Sciatic nerve (tissue), 2 donors: ENCODE measurements around the gene NRAP. TPM values are rescaled to one million over a fixed set of nuclear protein-coding genes. Genes with fewer than 3 reads are reported as not detected.

Experiments used
- ATAC-seq: fragments of 200-7000 bp; cut with Tn5 transposase; one replicate; pipeline ENCODE4 v1.9.1; 2020; ENCODE audit warnings: mild to moderate bottlenecking, moderate library complexity
- DNase-seq: peaks from one replicate; pipeline ENCODE4 v3.0.0-alpha.2; 2020; ENCODE audit warnings: low spot score
- intact Hi-C: fragments of 100-400 bp; cut with DNase I; formaldehyde crosslinking; loops from one replicate; pipeline ENCODE4 v1.14.2; 2022
- total RNA-seq: library from RNA; stranded (reverse); fragmentation: NEBNext Ultra II Directional; extraction: Animal tissue kit (Norgen Biotek cat#: 25700); gene quantifications from one replicate; pipeline ENCODE4 v1.2.1, GENCODE V29; 2021
- donor health status: DM: no; HTN: no; CAD: no.
- donor health status: DM: no; HTN: no; CAD: no.

The NRAP gene
- total RNA-seq, 1 donor from 2014 or later, result not detected

DNA sequence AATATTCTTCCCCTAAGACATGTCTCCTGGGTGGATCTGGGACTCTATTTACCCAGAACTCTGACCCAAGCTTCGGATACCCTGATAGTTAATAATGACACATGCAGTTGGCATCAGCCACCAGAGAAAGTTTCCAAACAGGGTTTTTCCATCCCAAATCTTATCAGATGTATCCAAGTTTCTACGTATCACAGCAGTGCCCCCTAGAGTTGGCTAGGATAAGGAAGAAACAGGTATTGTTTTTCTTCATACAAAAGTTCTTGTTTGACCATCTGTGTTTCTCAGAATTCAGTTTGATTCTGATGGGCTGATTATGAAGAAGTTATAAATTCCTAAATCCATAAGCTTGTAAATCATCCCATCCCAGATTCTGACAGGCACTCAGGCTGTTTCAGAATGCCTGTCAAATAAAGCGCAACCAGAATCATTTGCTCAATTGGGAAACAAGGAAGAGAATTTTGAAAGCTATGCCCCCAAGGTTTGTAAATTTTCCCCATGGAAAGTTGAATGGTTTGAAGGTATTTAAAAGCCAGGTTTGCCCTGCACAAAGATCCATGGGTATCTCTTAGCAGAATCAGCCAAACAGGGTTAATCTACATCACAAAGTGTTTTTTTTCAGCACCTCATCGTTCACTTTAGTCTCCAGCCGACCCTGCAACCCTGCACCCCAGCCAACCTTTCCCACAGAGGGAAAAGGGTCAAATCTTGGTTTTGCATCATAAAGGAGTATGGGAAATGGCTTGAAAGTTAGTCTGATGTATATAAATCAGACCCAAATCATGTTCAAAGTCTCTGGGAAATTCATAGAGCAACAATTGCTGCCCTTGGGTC, 47.4 kb downstream of the NRAP start:
- intact Hi-C loops, result no loop called here
- DNase-seq (no peak), ATAC-seq (no peak)

DNA sequence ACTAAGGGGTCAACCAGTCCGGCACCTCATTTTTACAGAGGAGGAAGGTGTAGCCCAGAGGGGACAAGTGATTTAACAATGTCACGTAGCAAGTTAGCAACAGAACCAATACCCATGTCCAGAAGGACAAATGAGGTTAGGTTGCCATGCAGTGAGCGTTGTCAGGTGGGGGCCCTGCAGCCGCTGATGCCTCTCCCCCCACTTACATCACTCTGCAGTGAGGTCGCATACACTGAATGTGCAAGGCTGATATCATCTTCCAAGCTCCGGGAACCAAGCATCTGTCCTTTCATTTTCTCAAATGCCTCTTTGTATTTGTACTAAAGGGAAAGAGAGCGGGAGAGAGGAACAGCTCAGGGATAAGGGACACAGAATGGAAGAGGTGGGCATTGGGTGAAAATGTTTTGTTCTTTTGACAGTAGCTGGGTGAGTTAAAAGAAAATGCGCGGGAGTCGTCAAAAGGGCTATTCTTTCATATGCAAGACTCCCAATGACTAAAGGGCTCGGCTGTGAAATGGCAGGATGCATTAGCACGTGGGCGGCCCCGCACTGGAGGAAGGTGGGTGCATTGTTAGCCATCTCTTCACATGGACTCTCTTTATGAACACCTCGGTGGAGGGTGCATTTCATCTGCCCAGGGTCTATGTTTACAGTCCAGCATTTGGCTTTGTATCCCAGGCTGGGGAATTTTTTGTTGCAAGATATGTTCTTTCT, 49.7 kb downstream of the NRAP start:
- no peak for DNase-seq
- ATAC-seq, result no peak
- intact Hi-C loops, result no loop called here

DNA sequence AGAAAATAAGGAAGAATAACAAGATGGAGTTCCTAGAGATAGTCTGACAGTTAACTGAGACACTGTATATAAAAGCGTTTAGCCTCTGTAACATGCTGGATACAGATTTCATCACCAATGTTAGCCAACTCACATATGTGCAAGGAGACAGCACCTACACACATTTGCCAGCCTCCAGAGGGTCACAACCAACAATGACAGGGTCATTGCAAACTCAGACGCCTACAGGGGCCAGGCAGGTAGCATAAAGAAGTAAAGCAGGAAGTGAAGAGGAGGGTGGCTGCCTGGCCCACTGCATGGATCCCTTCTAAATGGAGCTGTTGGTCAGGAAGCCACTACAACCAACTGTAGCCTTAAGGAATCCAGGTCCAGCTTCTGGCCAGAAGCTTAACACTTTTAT, 50.4 kb downstream of the NRAP start:
- no peak for ATAC-seq
- no peak for DNase-seq
- intact Hi-C loops, result no loop called here

DNA sequence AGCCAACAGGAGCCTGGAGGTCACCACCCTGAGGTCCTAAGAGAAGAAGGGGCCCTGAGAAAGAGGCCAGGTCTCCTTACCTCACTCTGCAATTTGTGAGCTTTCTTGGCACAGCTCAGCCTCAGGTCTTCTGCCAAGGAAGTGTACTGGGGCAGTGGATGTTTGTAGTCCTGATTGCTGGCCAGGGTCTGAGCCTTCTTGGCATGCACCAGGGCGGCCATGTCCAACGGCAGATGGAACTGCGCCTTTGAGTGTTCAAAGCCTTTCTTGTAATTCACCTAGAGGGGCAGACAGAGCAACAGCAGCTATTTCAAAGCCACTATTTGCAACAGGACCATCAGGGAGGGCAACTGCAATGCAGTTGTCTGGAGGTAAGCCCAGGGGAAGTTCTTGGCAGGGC, 51.7 kb downstream of the NRAP start:
- intact Hi-C loops, result no loop called here
- no peak for DNase-seq
- no peak for ATAC-seq

DNA sequence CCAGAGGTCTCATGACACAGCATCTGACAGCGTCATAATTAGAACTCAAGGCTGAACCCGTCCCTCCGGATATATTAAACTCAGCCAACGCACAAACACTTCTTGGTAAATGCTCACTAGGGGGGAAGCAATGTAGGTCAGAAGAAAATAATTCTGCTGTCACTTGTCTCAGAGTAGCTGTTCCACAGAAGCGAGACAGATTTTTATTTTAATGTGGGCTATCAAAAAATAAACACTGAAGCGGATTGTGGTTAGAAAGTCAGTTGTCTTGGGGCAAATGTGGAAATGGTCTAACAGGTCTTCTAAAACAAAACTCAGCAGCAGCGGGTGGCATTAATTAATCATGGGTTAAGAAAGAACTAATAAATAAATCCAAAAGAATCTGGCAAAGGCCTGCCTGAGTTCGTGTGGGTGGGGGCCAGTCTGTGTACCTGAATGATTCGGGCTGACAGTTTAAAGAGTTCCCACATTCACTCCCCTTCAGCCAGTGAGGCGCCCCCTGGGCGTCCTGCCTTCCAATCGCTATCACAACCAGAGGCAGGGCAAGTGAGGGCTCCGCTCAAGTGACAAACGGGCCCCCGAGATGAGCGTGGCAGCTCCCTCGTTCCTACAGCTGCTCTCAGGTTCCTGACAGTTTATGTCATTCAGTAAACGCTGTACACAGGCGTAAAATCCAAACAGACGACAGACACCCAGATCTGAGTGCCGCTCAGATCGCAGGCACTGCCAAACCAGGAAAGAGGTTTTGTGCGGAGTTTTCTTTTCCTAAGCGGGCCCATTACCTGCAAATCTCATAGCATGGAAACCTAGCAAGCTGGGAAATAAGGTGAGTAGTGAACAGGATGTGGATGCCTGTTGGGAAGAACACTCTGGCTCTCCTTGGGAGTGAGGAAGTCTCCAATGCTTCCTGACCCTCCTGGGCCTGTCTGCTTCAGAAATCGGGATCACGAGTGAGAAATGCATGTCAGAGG, 52.9 kb downstream of the NRAP start:
- ATAC-seq (no peak), DNase-seq (no peak)
- intact Hi-C loops, result no loop called here

DNA sequence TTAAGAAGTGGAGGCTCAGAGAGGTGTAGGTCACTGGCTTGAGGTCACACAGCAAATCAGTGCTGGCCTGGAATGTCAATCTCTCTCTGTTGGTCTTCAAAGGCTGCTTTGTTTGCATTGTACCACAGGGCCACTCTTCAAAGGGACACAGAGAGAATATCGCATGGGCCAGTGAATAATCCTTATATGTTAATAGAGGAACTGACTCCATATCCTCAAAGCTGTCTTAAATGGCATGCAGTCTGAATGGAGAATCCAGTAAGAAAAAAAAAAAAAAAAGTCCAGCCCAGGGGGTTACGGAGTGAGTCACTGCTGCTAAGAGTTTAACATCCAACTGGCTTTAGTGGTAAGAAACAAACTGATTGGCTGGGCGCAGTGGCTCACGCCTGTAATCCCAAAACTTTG, 54.1 kb downstream of the NRAP start:
- ATAC-seq, result no peak
- intact Hi-C loops, result no loop called here

DNA sequence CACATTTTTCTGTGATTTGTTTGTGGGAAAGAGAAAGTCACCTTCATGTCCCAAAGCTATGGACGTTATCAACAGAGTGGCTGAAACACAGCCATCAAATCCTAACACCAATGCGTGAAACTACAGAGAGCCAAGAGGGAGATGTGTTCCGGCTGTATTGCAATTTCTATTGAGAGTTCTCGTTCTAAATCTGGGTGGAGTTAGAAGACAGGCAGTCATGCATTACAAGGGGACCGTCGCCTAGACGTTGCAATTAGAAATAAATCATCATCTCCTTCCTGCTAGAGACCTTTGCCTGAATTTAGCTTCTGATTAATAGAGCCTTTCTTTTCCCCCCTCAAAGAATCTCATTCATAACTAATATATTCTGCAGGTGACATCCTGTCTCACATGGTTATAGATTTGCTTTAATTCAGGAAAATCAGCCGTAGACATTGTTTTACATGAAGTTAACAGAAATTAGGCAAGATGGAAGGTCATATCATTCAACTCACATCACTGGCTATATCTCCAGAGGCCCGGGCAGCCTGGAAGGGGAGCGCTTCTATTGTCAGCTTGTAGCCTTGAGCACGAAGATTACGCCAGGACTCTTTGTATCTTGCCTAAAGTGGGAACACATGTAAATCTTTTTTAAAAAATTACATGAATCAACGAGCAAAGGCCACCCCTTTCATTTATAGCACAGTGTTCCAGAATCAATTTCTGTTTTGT, 58.4 kb downstream of the NRAP start:
- no peak for ATAC-seq
- DNase-seq, result no peak
- intact Hi-C loops, result no loop called here

More for the DNA sequence above, 54.1 kb downstream of the NRAP start:
- DNase-seq, result no peak

DNA sequence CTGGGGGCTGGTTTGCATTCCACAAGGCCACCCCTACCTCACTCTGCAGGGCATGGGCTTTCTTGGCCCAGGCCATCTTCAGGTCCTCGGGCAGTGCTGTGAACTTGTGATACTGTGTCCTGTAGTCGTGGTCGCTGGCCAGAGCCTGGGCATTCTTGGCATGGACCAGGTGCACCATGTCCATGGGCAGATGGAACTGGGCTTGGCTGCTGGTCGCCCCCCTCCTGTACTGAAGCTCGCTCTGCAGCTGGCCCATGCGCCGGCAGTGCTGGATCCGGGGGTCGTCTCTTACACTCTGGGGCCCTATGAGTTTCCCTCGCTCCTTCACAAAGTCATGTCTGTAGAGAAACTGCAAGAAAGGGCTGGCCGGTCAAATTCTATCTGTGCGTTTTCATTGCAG, 59.3 kb downstream of the NRAP start:
- no peak for DNase-seq
- intact Hi-C loops, result no loop called here
- ATAC-seq, result no peak

DNA sequence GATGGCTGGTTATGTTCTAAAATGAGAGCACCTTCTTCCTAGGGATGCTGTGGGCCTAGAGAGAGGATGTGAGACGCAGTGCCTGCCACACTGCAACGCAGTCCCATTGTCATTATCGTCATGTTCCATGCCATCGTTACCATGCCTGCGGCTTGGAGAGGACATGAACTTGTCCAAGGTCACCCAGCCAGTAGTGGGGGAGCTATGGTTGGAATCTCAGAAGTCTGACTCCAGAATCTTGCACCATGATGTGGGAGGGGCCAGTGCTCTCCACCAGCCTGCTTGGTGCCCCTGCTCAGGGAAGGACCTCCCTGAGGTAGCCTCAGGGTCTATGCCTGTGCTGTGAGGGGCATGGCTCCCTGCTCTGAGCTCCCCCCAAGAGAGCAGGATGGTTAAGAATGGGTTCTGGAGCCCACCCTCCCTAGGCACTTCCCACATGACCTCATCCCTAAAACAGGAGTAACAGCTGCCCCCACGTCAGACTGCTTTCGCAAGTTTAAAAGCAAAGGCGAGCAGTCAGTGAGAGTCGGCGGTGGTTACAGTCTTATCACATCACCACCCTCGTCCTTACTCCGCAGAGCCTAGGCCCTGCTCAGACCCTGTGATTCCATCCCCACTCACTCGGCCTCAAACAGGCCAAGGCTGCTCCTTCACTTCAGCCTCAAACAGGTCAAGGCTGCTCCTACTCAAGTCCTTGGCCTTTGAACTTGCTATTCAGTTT, 60.6 kb downstream of the NRAP start:
- ATAC-seq (no peak), DNase-seq (no peak)
- intact Hi-C loops, result no loop called here

DNA sequence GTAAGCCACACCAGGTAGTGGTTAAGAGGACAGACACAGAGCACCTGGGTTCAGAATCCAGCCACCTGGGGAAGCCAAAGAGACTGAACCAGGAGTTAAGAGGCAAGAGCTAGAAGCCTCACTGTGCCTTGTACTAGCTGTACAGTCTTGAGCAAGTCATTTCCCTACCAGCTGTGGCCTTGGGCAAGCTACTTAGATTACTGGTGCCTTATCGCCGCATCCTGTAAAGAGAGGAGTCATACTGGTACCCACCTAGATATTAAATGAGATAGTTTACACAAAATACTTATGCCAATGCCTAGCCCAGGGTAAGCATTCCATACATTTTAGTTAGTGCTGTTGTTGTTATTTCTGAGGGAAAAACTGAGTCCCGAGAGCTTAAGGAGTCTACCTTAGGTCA, 63.3 kb downstream of the NRAP start:
- intact Hi-C loops, result no loop called here
- DNase-seq (no peak), ATAC-seq (no peak)

DNA sequence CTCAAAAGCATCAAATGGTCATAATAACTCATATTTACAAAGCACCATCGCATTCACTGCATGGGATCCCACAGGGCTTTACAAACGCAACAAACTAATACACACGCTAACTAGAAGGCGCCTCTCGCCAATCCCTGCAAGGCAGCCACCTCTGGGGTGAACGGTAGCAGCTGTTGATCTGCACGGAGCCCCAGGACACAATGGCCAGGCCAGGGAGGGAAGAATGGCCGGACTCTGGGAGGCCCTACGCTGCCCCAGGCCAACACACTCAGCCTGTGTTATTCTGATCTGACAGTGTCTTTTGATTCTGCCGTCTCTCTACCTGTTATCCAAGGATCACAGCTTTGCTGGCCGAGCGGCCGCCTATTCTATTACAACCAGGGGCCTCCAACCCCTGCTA, 69.2 kb downstream of the NRAP start:
- no peak for ATAC-seq
- no peak for DNase-seq
- intact Hi-C loops, result no loop called here

DNA sequence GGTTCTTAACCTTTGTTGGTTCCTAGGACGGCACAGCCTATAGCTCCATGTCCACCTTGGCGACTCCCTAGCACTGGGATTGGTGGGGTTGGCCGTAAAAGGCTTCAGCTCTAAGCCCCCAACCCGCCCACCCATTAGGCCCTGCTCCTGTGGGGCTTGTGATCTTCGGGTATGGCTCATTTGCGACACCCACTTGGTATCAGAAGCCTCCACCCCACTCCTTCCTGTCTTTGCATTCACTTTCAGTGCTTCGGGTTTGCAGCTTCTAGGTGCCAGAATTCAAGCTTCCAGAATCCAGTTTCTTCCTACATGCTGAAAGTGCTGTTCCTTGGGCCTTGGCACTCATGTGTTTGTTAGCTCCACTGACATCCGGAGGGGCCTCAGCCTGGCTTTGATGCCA, 71.5 kb downstream of the NRAP start:
- intact Hi-C loops, result no loop called here
- no peak for ATAC-seq

DNA sequence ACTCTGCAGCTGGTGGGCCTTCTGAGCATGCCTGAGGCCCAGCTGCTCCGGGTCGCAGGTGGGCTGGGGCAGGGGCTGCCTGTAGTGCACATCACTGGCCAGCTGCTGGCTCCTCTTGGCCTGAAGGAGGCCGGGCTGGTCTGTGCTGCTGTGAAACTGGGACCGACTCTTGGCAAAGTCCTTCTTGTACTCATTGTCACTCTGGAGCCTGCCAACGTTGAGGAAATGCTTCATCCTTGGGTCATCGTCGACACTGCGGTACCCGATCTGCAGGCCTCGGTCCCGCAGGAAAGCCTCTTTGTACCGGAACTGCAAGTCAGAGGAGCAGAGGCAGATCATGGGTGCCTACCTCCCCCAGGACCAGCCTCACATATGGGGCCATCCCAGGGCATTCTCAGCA, 73.3 kb downstream of the NRAP start:
- no peak for ATAC-seq
- no peak for DNase-seq
- intact Hi-C loops, result no loop called here

More for the DNA sequence above, 71.5 kb downstream of the NRAP start:
- DNase-seq, result no peak

DNA sequence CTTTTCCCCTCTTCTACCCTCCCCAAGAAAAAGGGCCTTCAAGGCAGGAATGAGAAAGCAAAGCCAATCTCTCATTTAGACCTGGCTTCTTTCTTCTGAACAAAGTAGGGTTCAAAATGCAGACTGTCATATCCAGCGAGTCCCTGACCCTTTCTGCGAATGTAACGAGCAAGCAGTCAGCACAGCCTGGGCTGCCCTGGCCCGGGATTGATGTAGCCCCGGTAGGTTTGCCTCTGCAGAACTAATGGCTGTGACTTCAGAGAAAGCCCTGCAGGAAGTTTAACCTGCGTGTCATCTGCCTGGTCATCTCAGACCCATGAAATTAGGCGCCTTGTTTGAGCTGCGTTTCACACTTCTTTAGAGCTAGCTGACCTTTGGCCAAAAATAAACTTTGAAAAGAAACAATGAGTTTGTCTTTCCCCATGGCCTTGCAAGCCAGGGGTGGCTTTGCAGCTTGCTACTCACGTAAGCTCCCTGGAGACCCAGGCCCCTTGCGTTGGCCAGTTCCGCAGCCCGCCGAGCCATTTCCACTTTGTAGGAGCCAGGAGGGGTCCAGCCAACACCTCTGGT, 74.6 kb downstream of the NRAP start:
- DNase-seq (no peak), ATAC-seq (no peak)
- intact Hi-C loops, result no loop called here

DNA sequence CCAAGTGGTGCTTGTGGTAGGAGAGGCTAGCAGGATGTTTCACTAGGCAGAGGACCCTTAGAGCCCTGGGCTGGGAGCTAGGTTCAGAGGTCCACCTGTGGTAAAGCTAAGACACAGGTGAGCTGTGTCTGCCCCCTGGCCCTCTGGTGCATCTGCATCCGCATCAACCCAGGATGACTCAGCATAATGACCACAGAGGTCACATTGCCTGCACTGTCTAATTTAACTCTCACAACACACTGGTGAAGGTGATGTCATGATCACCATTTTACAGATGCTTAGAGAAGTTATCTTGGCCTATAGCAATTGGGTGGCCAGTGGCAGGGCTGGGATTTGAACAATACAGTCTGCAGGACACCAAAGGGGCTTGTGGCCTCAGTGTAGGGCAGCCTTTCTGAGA, 77.9 kb downstream of the NRAP start:
- intact Hi-C loops, result no loop called here
- no peak for DNase-seq
- no peak for ATAC-seq

DNA sequence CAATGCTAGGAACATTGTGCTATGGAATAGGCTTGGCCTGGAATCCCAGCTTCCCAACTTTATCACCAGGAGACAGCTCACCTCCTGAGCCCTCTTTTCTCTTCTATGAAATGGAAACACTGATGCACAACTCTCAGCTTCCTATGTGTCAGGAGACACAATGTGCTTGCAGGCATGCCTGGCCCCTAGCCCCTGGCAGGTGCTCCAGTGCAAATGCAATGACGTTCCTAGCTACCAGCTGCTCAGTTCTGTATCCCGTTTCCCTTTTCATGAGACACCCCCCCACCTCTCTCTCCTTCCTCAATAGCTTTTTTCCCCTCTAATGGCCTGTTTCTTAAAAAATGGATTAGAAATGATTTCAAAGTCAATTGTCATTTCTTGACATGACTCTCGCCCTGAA, 80.3 kb downstream of the NRAP start:
- no peak for DNase-seq
- intact Hi-C loops, result no loop called here
- ATAC-seq, result no peak

DNA sequence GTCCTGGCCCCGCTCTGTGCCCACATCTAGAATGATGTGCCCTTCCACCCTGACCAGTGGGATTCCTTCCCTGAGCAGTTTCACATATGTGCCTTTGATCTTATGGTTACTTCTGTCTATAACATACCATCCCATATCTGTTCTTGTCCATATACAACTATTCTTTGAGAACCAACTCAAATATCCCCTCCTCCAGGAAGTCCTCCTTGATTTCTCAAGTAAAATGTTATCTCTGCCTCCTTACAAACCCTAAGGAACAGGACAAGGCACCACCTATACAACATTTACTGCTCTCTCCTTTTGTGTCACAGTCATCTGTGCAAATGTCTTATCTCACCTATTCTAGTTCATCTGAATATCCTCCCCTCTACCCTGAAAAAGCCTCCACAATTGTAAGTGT, 82.7 kb downstream of the NRAP start:
- DNase-seq, result no peak
- intact Hi-C loops, result no loop called here
- no peak for ATAC-seq

DNA sequence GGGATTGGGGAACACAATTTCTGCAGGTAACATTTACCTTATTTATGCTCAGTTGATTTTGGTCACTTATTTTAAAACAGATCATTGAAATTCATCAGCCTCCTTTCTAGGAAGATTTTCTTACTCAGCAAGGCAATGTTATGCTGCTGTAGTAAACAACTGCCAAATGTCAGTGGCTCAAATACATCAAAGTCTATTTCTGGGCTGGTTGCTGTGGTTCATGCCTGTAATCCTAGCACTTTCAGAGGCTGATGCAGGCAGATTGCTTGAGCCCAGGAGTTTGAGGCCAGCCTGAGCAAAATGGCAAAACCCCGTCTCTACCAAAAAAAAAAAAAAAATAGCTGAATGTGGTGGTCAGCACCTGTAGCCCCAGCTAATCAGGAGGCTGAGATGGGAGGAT, 85.1 kb downstream of the NRAP start:
- intact Hi-C loops, result no loop called here
- DNase-seq (no peak), ATAC-seq (no peak)
